Fibroblast of the conjunctiva (primary cell): Measurements from ENCODE around the gene ATP6AP1.

Source experiments
- DNase-seq: peaks from one replicate; pipeline ENCODE4 v3.0.0-alpha.2; 2010; ENCODE audit warnings: low read depth

Gene ATP6AP1

GRCh38 chrX:154472685-154473632 is 44.5 kb downstream of the ATP6AP1 start:
- DNase-seq = no peak

GRCh38 chrX:154473683-154474082 is 45.2 kb downstream of the ATP6AP1 start:
- DNase-seq = no peak

DNA sequence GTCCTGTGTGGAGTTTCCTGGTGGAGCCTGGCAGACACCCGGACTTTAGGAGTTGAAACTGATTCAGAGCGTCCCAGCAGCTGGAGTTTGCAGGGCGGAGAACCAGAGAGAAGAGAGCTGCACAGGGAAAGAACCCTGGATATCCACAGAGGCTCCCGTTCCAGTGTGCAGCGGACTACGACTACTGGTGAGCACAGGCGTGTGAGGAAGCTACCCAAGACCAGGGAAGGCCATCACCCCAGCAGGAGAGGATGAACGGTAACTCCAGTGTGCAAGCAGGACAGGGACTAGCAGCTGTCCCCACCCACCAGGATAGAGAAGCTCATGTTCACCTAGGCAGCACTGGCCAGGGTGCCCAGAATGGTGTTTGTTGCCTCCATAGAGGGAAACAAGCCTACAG is 48.3 kb downstream of the ATP6AP1 start:
- no peak for DNase-seq

- DNase-seq = no peak
Measured at GRCh38 chrX:154477891-154478477, 49.5 kb downstream of the ATP6AP1 start.

DNA sequence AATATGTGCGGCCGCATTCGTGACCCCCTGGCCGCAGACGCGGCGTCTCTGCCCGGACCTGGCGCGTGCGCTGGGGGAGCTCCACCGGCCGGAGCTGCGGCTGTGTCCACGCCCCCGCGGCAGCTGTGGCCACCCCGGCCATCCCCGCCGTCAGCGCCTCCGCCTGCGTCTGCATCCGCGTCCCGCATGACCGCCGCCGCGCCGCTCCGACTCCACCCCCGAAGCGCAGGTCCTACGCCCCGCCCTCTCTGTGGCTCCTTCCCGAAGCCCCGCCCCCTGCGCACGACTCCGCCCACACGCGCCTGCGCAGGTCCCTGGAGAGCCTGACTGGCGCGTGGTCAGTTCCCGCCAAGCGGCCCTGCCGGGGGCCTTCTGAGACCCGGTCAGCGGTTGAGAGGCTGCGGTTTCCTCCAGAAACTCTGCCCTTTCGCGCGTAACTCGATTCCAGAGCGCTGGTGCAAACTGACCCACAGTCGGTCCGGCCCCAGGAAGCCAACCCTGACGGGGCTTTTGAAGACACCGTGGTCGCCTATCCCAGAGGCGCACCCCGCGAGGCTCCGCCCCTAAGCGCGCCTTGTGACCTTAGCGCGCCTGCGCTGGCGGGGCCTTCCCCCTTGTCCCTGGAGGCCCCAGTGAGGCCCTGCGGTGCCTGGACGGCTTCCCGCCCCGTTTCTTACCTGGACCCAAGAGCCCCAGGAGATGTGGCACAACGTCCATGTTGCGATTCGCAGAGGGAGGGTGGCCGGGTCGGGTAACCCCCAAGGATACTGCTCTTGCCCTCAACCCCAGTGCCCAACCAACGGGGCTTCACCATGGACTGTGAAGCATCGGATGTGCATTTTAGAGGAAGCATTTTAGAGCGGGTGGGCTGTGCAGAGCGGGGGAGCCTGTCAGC is 50.5 kb downstream of the ATP6AP1 start, which contains the start of gene LAGE3:
TSS of gene LAGE3 (minus strand) at position 554 of the 895 bp plus-strand sequence. CDS start at position 188, 366 bp downstream.
- peak; percentile 76 for DNase-seq

DNA sequence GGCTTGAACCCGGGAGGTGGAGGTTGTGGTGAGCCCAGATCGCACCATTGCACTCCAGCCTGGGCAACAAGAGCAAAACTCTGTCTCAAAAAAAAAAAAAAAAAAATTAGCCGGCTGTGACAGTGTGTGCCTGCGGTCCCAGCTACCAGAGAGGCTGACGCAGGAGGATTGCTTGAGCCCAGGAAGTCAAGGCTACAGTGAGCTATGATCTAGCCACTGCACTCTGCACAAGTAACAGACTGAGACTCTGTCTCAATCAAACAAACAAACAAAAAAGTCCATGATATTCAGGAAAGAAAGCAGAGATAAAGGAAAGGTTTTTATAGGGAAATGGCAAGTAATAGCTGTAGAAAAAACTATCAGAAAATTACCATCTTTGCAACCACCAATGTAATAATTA is 52.7 kb downstream of the ATP6AP1 start:
- no peak for DNase-seq

GRCh38 chrX:154481911-154482601 is 53.6 kb downstream of the ATP6AP1 start:
- no peak for DNase-seq

GRCh38 chrX:154482786-154483185 is 54.3 kb downstream of the ATP6AP1 start:
- DNase-seq = no peak

GRCh38 chrX:154483325-154483724 is 54.8 kb downstream of the ATP6AP1 start:
- DNase-seq = no peak

- DNase-seq = no peak
Measured at GRCh38 chrX:154484255-154485149, 56.0 kb downstream of the ATP6AP1 start.

DNA sequence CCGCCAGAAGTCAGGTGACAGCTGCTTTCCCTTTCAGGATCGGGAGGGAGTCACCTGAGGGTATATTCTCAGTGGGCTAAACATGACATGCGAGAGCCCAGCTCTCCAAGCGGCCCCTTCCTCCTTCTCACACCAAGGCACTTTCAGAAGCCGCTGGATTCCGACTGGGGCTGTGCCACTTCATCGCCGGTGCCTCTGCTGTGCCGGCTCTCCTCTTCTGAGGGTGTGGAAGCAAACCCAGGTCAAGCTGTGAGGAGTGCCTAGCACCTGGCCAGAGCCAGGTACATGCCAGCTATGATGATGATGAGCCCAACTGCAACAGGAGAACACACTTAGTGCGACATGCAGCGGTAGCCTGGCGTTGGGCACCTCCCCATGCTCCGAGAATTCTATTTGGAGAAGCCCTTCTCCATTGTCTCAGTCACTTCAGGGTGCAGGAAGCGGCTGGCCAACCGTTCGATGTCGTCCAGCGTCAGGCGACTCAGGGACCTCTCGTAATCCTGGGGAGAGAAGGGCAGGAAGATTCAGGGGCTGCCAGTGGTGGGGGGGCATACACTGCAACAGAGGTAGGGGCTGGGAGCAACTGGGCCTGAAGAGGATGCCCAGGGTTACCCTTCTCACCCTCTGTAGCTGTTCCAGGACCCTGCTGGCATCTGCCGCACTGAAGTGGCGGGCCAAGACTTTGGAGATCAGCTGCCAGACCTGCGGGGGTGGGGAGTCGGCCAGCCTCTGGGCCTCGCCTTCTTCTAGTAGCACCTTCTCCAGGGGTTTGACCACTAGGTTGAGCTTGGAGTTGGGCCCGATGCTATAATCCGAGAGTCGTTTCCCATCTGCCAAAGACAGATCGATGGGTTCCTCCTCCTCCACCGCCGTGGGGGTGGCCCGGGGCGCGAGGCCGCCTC is 56.9 kb downstream of the ATP6AP1 start:
- DNase-seq = no peak

- DNase-seq = no peak
Measured at GRCh38 chrX:154486052-154486395, 57.5 kb downstream of the ATP6AP1 start.
